HG02970 (cell line): Measurements from ENCODE around the gene EDDM13.
"Not testable (repeated sequence)": the region's sequence is repeated elsewhere in the genome, so short reads cannot be mapped to it uniquely, and the experiment has no call there.

Source experiments
- ATAC-seq: cut with Tn5 transposase; IDR thresholded peaks from one replicate; pipeline ENCODE4 v1.9.1; 2021; ENCODE audit warnings: mild to moderate bottlenecking, moderate library complexity, moderate number of reproducible peaks; ENCODE audit not compliant: unreplicated experiment, low FRiP score

EDDM13 gene

DNA sequence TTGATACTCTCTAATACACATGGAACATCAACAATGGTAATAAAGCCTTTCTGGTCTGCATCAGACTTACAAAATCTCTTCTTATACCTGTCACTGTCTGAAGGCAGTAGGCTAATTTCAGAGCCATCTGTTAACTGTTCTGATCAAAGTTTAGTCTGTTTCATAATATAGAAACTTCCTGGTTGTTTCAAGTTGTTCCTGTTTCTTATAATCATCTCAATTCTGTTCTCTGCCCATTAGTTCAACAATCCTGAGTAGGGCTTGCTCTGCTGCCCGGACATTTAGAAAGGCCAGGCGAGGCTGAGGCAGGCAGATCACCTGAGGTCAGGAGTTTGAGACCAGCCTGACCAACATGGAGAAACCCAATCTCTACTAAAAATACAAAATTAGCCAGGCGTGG, 47.4 kb downstream of the EDDM13 start:
- ATAC-seq, result no peak

- ATAC-seq, result no peak
Measured at GRCh38 chr19:56321254-56321988, 48.9 kb downstream of the EDDM13 start.

GRCh38 chr19:56321989-56322440, 49.5 kb downstream of the EDDM13 start:
- no peak for ATAC-seq

DNA sequence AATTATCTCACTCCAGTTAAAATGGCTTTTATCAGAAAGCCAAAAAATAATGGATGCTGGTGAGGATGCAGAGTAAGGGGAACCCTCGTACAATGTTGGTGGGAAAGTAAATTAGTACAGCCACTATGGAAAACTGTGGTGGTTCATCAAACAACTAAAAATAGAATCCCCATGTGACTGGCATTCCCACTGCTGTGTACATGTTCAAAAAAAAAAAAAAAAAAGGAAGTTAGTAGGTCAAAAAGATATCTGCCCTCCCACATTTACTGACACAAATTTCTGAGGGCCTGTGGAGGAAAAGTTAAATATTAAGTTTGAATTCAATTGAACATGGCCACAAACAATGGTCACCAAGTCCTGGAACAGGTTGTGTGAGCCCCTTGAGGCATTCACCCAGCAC, 51.9 kb downstream of the EDDM13 start:
- no peak for ATAC-seq

- no peak for ATAC-seq
Measured at GRCh38 chr19:56332695-56333094, 60.1 kb downstream of the EDDM13 start.

GRCh38 chr19:56333506-56333905, 61.0 kb downstream of the EDDM13 start:
- no peak for ATAC-seq

DNA sequence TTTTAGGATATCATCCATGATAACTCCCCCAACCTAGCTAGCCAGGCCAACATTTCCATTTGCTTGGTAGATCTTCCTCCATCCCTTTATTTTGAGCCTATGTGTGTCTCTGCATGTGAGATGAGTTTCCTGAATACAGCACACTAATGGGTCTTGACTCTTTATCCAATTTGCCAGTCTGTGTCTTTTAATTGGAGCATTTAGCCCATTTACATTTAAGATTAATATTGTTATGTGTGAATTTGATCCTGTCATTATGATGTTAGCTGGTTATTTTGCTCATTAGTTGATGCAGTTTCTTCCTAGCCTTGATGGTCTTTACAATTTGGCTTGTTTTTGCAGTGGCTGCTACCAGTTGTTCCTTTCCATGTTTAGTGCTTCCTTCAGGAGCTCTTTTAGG, 62.8 kb downstream of the EDDM13 start:
- not testable (repeated sequence) for ATAC-seq

DNA sequence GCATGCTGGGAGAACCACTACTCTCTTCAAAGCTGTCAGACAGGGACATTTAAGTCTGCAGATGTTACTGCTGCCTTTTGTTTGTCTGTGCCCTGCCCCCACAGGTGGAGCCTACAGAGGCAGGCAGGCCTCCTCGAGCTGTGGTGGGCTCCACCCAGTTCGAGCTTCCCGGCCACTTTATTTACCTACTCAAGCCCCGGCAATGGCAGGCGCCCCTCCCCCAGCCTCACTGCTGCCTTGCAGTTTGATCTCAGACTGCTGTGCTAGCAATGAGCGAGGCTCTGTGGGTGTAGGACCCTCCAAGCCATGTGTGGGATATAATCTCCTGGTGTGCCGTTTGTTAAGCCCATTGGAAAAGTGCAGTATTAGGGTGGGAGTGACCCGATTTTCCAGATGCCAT, 64.5 kb downstream of the EDDM13 start:
- ATAC-seq, result not testable (repeated sequence)

GRCh38 chr19:56339031-56339430, 66.5 kb downstream of the EDDM13 start:
- ATAC-seq, result not testable (repeated sequence)

DNA sequence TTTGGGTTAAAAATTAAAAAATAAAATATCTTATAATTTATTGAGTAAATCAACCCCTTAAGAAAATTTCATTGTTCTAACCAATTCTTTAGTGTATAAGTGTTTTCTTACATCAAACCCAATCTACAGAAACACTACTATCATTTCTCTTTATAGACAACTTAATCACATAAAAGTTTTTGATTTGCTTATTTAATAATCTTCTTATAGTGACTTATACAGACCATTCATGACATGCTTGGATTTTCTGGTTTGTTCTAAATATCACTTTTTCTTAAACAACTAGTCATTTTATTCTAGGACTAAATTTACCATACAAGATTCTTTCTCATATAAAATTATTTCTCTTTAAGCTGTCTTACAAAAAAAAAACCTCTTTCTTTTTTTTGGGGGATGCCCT, 69.4 kb downstream of the EDDM13 start:
- no peak for ATAC-seq

DNA sequence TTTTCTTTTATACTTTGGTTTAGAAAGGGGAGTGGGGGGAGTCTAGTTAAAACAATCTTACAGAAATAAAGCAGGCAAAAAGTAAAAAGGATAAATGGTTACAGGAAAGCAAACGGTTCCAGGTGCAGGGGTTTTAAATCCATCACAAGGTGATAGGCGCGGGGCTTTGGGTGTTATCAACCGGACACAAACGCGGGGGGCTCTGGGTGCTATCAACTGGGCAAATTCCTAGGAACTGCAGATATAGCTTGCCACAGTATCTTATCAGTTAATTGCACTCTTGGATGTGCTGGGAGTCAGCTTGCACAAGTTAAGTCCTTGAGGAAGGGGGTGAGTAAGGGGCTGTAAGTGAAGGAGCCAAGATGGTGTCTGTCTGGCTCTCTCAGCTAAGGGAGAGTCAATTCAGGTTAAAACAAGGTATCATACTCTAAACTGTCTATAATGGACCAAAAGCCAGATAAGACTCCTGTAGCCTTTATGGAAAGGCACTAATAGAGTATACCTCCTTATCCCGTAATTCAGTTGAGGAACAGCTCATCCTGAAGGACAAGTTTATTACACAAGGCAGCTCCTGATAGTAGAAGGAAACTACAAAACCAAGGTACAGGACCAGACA, 74.7 kb downstream of the EDDM13 start:
- ATAC-seq, result no peak

- no peak for ATAC-seq
Measured at GRCh38 chr19:56348289-56348877, 75.8 kb downstream of the EDDM13 start.

DNA sequence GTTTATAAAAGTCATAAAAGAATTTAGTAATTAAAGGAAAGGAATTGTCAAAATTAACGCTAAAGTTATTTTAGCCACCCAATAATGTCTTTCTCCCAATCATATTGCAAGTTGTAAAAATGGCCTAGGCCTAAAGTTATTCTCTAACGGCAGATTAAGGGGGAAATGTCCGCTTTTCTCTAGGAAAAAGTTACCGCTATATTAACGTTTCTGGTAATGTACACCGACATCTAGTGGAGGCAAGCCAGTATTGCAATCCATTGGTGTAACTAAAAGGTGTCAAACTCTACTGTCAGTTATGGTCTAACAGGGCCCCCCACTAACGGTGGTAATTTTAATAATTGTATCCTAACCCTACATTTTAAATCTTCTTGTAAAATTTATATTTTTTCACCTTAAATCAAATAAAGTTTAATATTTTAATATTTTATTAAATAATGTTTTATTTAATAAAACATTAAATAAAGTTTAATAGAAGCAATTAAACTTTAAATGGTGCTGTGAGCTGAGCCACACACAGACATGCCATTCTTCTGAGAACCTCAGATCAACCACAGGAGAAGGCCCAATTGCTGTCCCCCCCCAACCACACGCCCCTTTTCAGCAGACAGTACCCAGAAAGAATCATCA, 78.0 kb downstream of the EDDM13 start:
- ATAC-seq, result no peak

DNA sequence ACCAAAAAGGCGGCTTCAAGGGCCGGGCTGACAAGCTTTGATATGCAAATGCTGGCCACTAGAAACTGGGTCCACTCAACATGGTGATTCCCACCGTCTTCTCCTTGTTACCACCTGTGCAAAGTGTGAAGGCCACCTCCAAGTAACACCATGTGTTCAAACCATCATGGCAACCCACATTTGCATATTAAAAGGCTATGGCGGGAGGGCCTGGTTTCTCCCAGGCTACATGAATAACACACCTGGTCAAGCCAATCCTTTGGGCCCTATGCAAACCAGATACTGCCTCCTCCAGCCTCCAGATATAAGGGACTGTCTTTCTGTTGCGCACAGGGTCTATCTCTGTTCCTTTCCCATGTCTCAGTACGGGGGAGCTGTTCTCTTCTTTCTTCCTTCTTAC, 78.7 kb downstream of the EDDM13 start:
- ATAC-seq, result no peak

- ATAC-seq, result no peak
Measured at GRCh38 chr19:56355517-56355916, 83.0 kb downstream of the EDDM13 start.

DNA sequence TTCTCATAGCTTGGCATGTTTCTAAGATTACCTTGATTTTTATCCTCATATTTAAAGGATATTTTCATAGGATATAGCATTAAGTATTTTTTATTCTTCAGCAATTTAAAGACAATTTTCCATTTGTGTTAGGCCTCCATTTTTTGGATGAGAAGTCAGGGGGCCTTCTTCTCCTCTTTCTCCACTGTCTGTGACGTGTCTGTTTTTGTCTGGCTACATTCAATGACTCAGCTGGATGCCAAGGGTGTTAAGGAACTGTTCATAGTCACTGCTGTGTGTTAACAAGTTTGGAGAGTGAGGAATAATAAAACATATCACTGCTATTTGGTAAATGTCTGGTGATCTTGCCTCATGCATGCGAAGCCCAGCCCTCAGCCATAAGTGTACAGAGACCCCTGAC, 84.4 kb downstream of the EDDM13 start:
- no peak for ATAC-seq
